ENCODE measurements around the gene ASTN1.
"Not testable (repeated sequence)": the region's sequence is repeated elsewhere in the genome, so short reads cannot be mapped to it uniquely, and the experiment has no call there.

Gene ASTN1

DNA sequence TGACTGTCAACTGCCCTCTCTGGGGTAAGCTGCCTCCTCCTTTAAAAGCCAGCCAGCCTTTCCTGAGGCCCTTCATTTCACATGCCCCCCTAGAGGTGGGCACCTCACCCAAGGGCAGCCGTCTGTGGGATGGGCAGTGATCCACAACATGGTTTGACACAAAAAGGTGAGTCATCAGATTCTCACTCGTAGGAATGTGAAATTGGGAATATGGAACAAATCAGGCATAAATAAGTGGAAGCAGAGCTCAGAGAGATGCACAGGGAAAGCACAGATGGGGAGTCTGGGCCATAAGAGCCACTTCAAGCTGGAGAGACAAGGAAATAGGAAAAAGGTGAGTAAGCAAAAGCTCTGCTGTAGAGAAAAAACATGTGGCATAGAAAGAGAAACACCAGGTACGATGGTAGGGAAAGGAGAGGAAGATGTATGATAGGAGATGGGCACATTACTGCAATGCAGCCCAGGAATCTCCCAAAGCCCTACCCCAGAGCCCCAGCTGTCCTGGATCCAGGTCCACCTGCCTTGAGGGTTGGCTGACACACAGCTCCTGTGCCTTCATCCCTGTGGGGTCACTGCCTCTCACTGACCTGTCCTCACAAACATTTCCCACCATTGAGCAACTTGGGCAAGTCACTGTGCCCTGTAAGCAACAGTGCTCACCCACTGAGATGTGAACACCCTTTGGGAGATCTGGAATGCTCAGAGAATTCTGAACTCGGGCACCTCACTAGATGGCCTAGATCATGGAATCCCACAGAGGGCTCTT, 86.6 kb downstream of the ASTN1 start:
- ChIA-PET POLR2A (interaction anchor here (0.6 kb wide), 1 partner anchor 170 kb away, joined by 3 read pairs; no protein-coding TSS in a partner anchor), CTCF (no interaction called here)
- TF ChIP-seq FOXK2 (IDR thresholded peaks at IDR 0.05) (no peak), SUZ12 (IDR thresholded peaks at IDR 0.05) (no peak), CTBP1 (IDR thresholded peaks at IDR 0.05; ENCODE audit: borderline replicate concordance) (no peak), BHLHE40 (IDR thresholded peaks at IDR 0.05; ENCODE audit: borderline replicate concordance) (no peak), HDGF (IDR thresholded peaks at IDR 0.05; ENCODE audit: borderline replicate concordance) (no peak), ARNT (IDR thresholded peaks at IDR 0.05) (no peak)
- no peak for DNase-seq (ENCODE audit: extremely low spot score)

DNA sequence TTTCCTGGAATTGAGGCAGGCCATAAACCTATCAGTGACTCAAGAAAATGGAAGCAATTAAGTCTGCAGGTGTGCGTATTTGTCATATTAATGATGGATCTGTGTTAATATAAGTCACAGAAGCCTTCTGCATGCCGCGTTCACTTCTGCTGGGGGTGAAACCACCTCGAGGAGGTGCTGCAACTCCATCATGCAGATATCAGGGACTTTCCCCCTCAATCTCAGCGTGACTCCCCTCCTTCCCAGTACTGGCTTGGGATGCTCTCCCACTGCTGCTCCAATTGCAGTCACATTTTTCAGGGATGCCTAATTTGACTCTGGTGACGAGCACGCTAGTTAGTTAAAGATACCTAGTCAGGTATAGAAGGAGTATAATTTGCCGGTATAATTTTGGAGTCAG, 87.5 kb downstream of the ASTN1 start:
- ChIA-PET CTCF (no interaction called here), POLR2A (no interaction called here)
- no peak for DNase-seq (ENCODE audit: extremely low spot score)
- TF ChIP-seq NFRKB (IDR thresholded peaks at IDR 0.05), result no peak
- no peak for TF ChIP-seq SUZ12 (IDR thresholded peaks at IDR 0.05)
- no peak for TF ChIP-seq LEF1 (IDR thresholded peaks at IDR 0.05; ENCODE audit: borderline replicate concordance)
- no peak for TF ChIP-seq TARDBP (IDR thresholded peaks at IDR 0.05)
- TF ChIP-seq L3MBTL2 (conservative IDR thresholded peaks at IDR 0.05), result no peak
- TF ChIP-seq ARNT (IDR thresholded peaks at IDR 0.05), result no peak
- no peak for TF ChIP-seq ZNF384 (IDR thresholded peaks at IDR 0.05)
- no peak for TF ChIP-seq FOXA1 (IDR thresholded peaks at IDR 0.05)
- no peak for TF ChIP-seq FOXM1 (IDR thresholded peaks at IDR 0.05; ENCODE audit: borderline replicate concordance)
- no peak for TF ChIP-seq BHLHE40 (IDR thresholded peaks at IDR 0.05; ENCODE audit: borderline replicate concordance)
- no peak for TF ChIP-seq FOXK2 (IDR thresholded peaks at IDR 0.05)
- no peak for TF ChIP-seq SP1 (IDR thresholded peaks at IDR 0.05)
- TF ChIP-seq ELF4 (IDR thresholded peaks at IDR 0.05), result no peak
- TF ChIP-seq, protein P1, sequence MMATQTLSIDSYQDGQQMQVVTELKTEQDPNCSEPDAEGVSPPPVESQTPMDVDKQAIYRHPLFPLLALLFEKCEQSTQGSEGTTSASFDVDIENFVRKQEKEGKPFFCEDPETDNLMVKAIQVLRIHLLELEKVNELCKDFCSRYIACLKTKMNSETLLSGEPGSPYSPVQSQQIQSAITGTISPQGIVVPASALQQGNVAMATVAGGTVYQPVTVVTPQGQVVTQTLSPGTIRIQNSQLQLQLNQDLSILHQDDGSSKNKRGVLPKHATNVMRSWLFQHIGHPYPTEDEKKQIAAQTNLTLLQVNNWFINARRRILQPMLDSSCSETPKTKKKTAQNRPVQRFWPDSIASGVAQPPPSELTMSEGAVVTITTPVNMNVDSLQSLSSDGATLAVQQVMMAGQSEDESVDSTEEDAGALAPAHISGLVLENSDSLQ (IDR thresholded peaks at IDR 0.05), result no peak
- no peak for TF ChIP-seq CTBP1 (IDR thresholded peaks at IDR 0.05; ENCODE audit: borderline replicate concordance)
- no peak for TF ChIP-seq HDGF (IDR thresholded peaks at IDR 0.05; ENCODE audit: borderline replicate concordance)

DNA sequence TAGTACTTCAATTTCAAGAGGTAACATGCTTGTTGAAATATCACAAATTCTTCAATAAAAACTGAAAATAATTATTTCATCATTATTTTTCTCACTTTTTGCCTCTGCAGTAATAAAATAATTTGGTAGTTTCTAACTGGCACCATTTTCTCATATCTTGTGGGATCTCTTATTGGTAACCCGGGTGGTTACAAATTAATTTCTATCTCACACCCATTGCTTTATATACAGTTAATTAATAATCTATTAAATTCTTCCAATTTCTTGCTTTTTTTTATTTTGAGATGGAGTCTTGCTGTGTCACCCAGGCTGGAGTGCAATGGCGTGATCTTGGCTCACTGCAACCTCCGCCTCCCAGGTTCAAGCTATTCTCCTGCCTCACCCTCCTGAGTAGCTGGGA, 89.7 kb downstream of the ASTN1 start:
- CTCF ChIA-PET, result not testable (repeated sequence)

DNA sequence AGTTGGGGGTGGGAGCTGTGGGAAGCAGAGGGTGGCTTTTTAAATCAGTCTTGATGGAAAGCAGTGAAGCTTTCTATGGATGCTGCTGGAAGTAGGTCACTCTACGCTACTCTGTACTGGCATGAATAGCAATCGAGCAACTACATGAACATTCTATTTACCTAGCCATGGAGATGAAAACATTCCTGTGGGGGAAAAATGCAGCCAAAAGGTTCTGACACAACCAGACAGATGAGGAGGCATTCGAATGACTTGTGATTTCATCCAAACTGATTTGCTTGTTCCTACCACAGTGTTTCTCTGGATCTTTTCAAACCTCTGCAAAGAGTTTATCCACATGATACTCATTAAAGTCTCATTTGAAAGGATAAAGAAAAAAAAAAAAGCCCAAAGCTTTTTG, 95.0 kb downstream of the ASTN1 start:
- no peak for DNase-seq (ENCODE audit: extremely low spot score)
- no peak for TF ChIP-seq FOXK2 (IDR thresholded peaks at IDR 0.05)
- TF ChIP-seq, protein P1 (IDR thresholded peaks at IDR 0.05), result no peak
- no peak for TF ChIP-seq CTBP1 (IDR thresholded peaks at IDR 0.05; ENCODE audit: borderline replicate concordance)
- no peak for TF ChIP-seq FOXA1 (IDR thresholded peaks at IDR 0.05)
- no peak for TF ChIP-seq ELF4 (IDR thresholded peaks at IDR 0.05)
- no peak for TF ChIP-seq SP1 (IDR thresholded peaks at IDR 0.05)
- no peak for TF ChIP-seq ARNT (IDR thresholded peaks at IDR 0.05)
- TF ChIP-seq NFRKB (IDR thresholded peaks at IDR 0.05), result no peak
- no peak for TF ChIP-seq HDGF (IDR thresholded peaks at IDR 0.05; ENCODE audit: borderline replicate concordance)
- ChIA-PET CTCF (no interaction called here), POLR2A (no interaction called here)

More for the DNA sequence above, 89.7 kb downstream of the ASTN1 start:
- DNase-seq (ENCODE audit: extremely low spot score); POLR2A ChIA-PET: not testable (repeated sequence)

DNA sequence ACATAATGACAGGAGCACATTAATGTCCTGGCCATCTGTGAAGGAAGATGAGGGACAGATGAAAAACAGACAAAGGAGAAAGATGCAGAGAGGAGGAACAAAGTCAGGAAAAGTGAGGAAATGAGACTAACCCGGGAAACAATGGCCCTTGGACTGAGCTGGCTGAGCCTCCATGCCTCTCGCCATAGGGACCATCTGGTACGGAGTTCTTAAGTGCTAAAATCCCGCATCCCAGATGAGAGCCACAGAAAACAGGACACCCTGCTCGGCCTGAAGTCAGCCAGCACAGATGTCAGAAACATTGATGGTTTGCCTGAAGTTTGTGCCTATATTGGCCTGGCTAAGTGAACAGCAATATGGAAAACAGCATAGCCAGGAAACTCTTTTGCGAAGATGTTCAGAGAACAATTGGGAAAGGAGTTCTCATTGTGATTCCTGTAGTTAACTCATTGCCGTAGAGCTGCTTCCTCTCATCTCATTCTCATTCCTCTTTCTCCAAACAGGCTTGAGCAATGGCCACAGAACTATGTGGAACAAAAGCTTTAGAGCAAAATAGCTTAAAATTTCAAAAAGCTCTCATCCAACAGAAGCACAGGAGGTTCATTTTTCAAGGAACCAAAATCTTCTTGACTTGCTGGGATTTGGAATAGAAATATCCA, 96.6 kb downstream of the ASTN1 start:
- TF ChIP-seq FOXM1 (IDR thresholded peaks at IDR 0.05; ENCODE audit: borderline replicate concordance) (no peak), SUZ12 (IDR thresholded peaks at IDR 0.05) (no peak), FOXA1 (IDR thresholded peaks at IDR 0.05) (no peak), ELF4 (IDR thresholded peaks at IDR 0.05) (no peak), CTBP1 (IDR thresholded peaks at IDR 0.05; ENCODE audit: borderline replicate concordance) (no peak), L3MBTL2 (conservative IDR thresholded peaks at IDR 0.05) (no peak), NFRKB (IDR thresholded peaks at IDR 0.05) (no peak), TARDBP (IDR thresholded peaks at IDR 0.05) (no peak), ZNF384 (IDR thresholded peaks at IDR 0.05) (no peak), BHLHE40 (IDR thresholded peaks at IDR 0.05; ENCODE audit: borderline replicate concordance) (no peak), ARNT (IDR thresholded peaks at IDR 0.05) (no peak), HDGF (IDR thresholded peaks at IDR 0.05; ENCODE audit: borderline replicate concordance) (no peak), FOXK2 (IDR thresholded peaks at IDR 0.05) (no peak)
- TF ChIP-seq, protein P1 (IDR thresholded peaks at IDR 0.05), result no peak
- POLR2A ChIA-PET, result no interaction called here
- no peak for DNase-seq (ENCODE audit: extremely low spot score)
- CTCF ChIA-PET, result no interaction called here

DNA sequence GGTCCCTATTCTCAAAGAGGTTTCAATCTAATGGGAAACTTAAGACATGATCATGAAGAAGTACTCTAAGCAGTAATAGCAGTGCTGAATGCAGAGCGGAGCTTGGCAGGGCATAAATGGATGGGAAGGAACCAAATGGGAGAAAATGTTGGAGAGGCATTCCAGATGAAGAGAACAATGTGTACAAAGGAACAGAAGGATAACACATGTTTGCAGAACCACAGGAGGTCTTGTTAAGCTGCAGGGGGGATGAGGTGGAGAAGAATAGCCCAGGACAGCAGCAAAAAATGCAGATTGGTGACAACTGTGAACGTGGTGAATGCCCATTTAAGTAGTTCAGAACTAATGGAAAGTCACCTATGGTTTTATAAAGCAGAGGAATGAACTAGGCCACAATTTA, 99.1 kb downstream of the ASTN1 start:
- no peak for DNase-seq (ENCODE audit: extremely low spot score)
- CTCF ChIA-PET, result no interaction called here
- POLR2A ChIA-PET, result no interaction called here
- no peak for TF ChIP-seq FOXA1 (IDR thresholded peaks at IDR 0.05)
- no peak for TF ChIP-seq SUZ12 (IDR thresholded peaks at IDR 0.05)
- no peak for TF ChIP-seq BHLHE40 (IDR thresholded peaks at IDR 0.05; ENCODE audit: borderline replicate concordance)
- TF ChIP-seq L3MBTL2 (conservative IDR thresholded peaks at IDR 0.05), result no peak
- TF ChIP-seq ZNF384 (IDR thresholded peaks at IDR 0.05), result no peak
- TF ChIP-seq SP1 (IDR thresholded peaks at IDR 0.05), result no peak

All from HEK293T (cell line).